Neural cell (in vitro differentiated cells): ENCODE measurements around the gene RFTN1. TPM values are rescaled to one million over a fixed set of nuclear protein-coding genes. Genes with fewer than 3 reads are reported as not detected.

ENCODE experiments used
- H2AFZ ChIP-seq: fragments of 200-600, 300-800 bp; sonication (generic), shearing (Covaris generic); 2 replicates; pipeline ENCODE4 v1.6.0; 2014; ENCODE audit warnings: low read depth, mild to moderate bottlenecking, antibody characterized with exemption, low read length, moderate library complexity
- H3F3A ChIP-seq: fragments of 200-600 bp; shearing (Covaris generic); 2 replicates; pipeline ENCODE4 v1.6.1; 2016; ENCODE audit warnings: mild to moderate bottlenecking, moderate library complexity, mixed read lengths, antibody characterized with exemption, low read length; ENCODE audit not compliant: insufficient read depth, poor library complexity, severe bottlenecking
- H3K27ac ChIP-seq: fragments of 200-600, 300-800 bp; sonication (generic), shearing (Covaris generic); 2 replicates; pipeline ENCODE4 v1.5.1; 2014; ENCODE audit warnings: mild to moderate bottlenecking, low read length, moderate library complexity
- H3K27me3 ChIP-seq: fragments of 300-800, 200-600 bp; sonication (generic), shearing (Covaris generic); 2 replicates; pipeline ENCODE4 v1.6.0; 2014; ENCODE audit warnings: mild to moderate bottlenecking, low read depth, low read length, moderate library complexity; ENCODE audit not compliant: insufficient read depth
- H3K36me3 ChIP-seq: fragments of 300-800, 200-600 bp; sonication (generic), shearing (Covaris generic); 2 replicates; pipeline ENCODE4 v1.5.1; 2014; ENCODE audit warnings: mild to moderate bottlenecking, antibody characterized with exemption, low read length, moderate library complexity; ENCODE audit not compliant: insufficient read depth
- H3K4me2 ChIP-seq: fragments of 300-800, 200-600 bp; sonication (generic), shearing (Covaris generic); 2 replicates; pipeline ENCODE4 v1.6.0; 2014; ENCODE audit warnings: mild to moderate bottlenecking, low read length
- H3K4me3 ChIP-seq: fragments of 300-800, 200-600 bp; sonication (generic), shearing (Covaris generic); 2 replicates; pipeline ENCODE4 v1.5.1; 2014; ENCODE audit warnings: mild to moderate bottlenecking, low read length, moderate library complexity
- H3K79me2 ChIP-seq: fragments of 200-600 bp; shearing (Covaris generic); replicated peaks from 2 replicates; pipeline ENCODE4 v1.6.0; 2014; ENCODE audit warnings: mild to moderate bottlenecking, low read length, moderate library complexity; ENCODE audit not compliant: insufficient read depth
- H3K9ac ChIP-seq: fragments of 300-800, 200-600 bp; sonication (generic), shearing (Covaris generic); 2 replicates; pipeline ENCODE4 v1.6.1; 2016; ENCODE audit warnings: mild to moderate bottlenecking, low read length, mixed read lengths
- H3K9me2 ChIP-seq: fragments of 200-600 bp; shearing (Covaris generic); 2 replicates; pipeline ENCODE4 v1.6.1; 2016; ENCODE audit warnings: mild to moderate bottlenecking, low read length, mixed read lengths; ENCODE audit not compliant: insufficient read depth
- H3K9me3 ChIP-seq: fragments of 200-600, 300-800 bp; sonication (generic), shearing (Covaris generic); 2 replicates; pipeline ENCODE4 v1.6.1; 2016; ENCODE audit warnings: mild to moderate bottlenecking, mixed run types, low read length, moderate library complexity, mixed read lengths
- H4K20me1 ChIP-seq: fragments of 200-600 bp; shearing (Covaris generic); 2 replicates; pipeline ENCODE4 v1.6.1; 2016; ENCODE audit warnings: mild to moderate bottlenecking, mixed run types; ENCODE audit not compliant: insufficient read depth
- EP300 ChIP-seq: fragments of 450-650 bp; conservative IDR thresholded peaks from 2 replicates; pipeline ENCODE4 v1.6.1; 2014; ENCODE audit warnings: antibody characterized with exemption, mild to moderate bottlenecking, moderate library complexity; ENCODE audit not compliant: poor library complexity, severe bottlenecking
- EZH2 ChIP-seq: fragments of 200-600, 300-800 bp; shearing (Covaris generic), sonication (generic); IDR thresholded peaks from 2 replicates; pipeline ENCODE4 v1.6.1; 2014; ENCODE audit warnings: antibody characterized with exemption, low read length, borderline replicate concordance, mild to moderate bottlenecking; ENCODE audit not compliant: insufficient read depth, poor library complexity, severe bottlenecking
- MXI1 ChIP-seq: fragments of 450-650 bp; conservative IDR thresholded peaks from 2 replicates; pipeline ENCODE4 v1.6.1; 2014; ENCODE audit warnings: antibody characterized with exemption, mild to moderate bottlenecking; ENCODE audit not compliant: poor library complexity, severe bottlenecking
- POLR2AphosphoS5 ChIP-seq: IDR thresholded peaks from 2 replicates; pipeline ENCODE4 v1.6.1; 2012
- RAD21 ChIP-seq: fragments of 450-650 bp; conservative IDR thresholded peaks from 2 replicates; pipeline ENCODE4 v1.6.1; 2014; ENCODE audit warnings: antibody characterized with exemption, mild to moderate bottlenecking, moderate library complexity
- SMC3 ChIP-seq: fragments of 450-650 bp; conservative IDR thresholded peaks from 2 replicates; pipeline ENCODE4 v1.6.1; 2014; ENCODE audit warnings: antibody characterized with exemption, mild to moderate bottlenecking, moderate library complexity; ENCODE audit not compliant: poor library complexity
- TAF1 ChIP-seq: IDR thresholded peaks from 2 replicates; pipeline ENCODE4 v1.6.1; 2012; ENCODE audit warnings: low read depth
- polyA plus RNA-seq: library from polyadenylated mRNA; depleted of rRNA; stranded (reverse); fragments of >200 nt; gene quantifications from 2 replicates; pipeline ENCODE4 v1.2.3, GENCODE V29; 2014
- TF ChIP-seq, protein P1 (sequence below): IDR thresholded peaks from 2 replicates; pipeline ENCODE4 v1.6.1; 2012; ENCODE audit warnings: borderline replicate concordance
- TF ChIP-seq, protein P2 (sequence below): fragments of 450-650 bp; IDR thresholded peaks from 2 replicates; pipeline ENCODE4 v1.5.1; 2014; ENCODE audit warnings: antibody characterized with exemption, mild to moderate bottlenecking, moderate library complexity; ENCODE audit not compliant: poor library complexity, severe bottlenecking

RFTN1 gene
- polyA plus RNA-seq, 1 donor from 2014 or later = 36.8 TPM

DNA sequence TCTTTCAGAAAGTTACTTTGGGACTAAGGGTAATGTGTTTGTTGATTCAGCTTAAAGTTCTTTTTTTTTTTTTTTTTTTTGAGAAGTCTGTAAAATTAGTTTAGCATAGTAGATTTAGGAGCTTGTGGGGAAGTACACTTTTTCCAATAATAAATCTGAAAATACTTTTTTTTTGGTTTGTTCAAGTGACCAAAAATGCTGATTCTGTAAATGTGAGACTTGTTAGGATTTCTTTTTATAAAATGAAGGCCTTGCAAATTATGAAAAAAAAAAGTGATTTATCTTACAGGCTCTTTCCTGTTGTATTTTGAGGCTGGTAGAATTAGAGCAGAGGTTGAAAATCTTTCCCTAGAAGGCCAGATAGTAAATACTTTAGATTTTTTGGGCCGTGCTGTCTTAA lies 240.9 kb downstream of the RFTN1 start:
- Histone ChIP-seq H3K9me3 (no peaks in the 10 kb centered on the region), H3K27me3 (no peaks in the 10 kb centered on the region), H3F3A (no peaks in the 10 kb centered on the region), H3K9ac (no peak overlapping the region), H4K20me1 (no peaks in the 10 kb centered on the region), H3K4me3 (no peak overlapping the region), H3K27ac (no peak overlapping the region), H2AFZ (no peak overlapping the region), H3K9me2 (no peaks in the 10 kb centered on the region), H3K4me2 (no peak overlapping the region), H3K79me2 (peaks cover 12% of the 10 kb centered on the region), H3K36me3 (no peaks in the 10 kb centered on the region)
- TF ChIP-seq MXI1 (no peak), EP300 (no peak), RAD21 (no peak), TAF1 (no peak), POLR2AphosphoS5 (no peak), SMC3 (no peak), EZH2 (no peak)
- TF ChIP-seq, protein P1, sequence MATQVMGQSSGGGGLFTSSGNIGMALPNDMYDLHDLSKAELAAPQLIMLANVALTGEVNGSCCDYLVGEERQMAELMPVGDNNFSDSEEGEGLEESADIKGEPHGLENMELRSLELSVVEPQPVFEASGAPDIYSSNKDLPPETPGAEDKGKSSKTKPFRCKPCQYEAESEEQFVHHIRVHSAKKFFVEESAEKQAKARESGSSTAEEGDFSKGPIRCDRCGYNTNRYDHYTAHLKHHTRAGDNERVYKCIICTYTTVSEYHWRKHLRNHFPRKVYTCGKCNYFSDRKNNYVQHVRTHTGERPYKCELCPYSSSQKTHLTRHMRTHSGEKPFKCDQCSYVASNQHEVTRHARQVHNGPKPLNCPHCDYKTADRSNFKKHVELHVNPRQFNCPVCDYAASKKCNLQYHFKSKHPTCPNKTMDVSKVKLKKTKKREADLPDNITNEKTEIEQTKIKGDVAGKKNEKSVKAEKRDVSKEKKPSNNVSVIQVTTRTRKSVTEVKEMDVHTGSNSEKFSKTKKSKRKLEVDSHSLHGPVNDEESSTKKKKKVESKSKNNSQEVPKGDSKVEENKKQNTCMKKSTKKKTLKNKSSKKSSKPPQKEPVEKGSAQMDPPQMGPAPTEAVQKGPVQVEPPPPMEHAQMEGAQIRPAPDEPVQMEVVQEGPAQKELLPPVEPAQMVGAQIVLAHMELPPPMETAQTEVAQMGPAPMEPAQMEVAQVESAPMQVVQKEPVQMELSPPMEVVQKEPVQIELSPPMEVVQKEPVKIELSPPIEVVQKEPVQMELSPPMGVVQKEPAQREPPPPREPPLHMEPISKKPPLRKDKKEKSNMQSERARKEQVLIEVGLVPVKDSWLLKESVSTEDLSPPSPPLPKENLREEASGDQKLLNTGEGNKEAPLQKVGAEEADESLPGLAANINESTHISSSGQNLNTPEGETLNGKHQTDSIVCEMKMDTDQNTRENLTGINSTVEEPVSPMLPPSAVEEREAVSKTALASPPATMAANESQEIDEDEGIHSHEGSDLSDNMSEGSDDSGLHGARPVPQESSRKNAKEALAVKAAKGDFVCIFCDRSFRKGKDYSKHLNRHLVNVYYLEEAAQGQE = no peak
- TF ChIP-seq, protein P2, sequence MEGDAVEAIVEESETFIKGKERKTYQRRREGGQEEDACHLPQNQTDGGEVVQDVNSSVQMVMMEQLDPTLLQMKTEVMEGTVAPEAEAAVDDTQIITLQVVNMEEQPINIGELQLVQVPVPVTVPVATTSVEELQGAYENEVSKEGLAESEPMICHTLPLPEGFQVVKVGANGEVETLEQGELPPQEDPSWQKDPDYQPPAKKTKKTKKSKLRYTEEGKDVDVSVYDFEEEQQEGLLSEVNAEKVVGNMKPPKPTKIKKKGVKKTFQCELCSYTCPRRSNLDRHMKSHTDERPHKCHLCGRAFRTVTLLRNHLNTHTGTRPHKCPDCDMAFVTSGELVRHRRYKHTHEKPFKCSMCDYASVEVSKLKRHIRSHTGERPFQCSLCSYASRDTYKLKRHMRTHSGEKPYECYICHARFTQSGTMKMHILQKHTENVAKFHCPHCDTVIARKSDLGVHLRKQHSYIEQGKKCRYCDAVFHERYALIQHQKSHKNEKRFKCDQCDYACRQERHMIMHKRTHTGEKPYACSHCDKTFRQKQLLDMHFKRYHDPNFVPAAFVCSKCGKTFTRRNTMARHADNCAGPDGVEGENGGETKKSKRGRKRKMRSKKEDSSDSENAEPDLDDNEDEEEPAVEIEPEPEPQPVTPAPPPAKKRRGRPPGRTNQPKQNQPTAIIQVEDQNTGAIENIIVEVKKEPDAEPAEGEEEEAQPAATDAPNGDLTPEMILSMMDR = no peak

- Histone ChIP-seq H2AFZ (no peak overlapping the region), H3K27ac (no peak overlapping the region), H3K4me2 (no peak overlapping the region), H3K27me3 (no peaks in the 10 kb centered on the region), H3K9me3 (no peaks in the 10 kb centered on the region), H4K20me1 (no peaks in the 10 kb centered on the region), H3K9me2 (no peaks in the 10 kb centered on the region), H3F3A (no peaks in the 10 kb centered on the region), H3K79me2 (peaks cover 29% of the 10 kb centered on the region), H3K36me3 (no peaks in the 10 kb centered on the region), H3K4me3 (no peak overlapping the region), H3K9ac (no peak overlapping the region)
- TF ChIP-seq TAF1 (no peak), EZH2 (no peak), POLR2AphosphoS5 (no peak)
- TF ChIP-seq, protein P1 = no peak
- TF ChIP-seq, protein P2 = no peak
These were observed 242.6 kb downstream of the RFTN1 start for GRCh38 chr3:16270855-16271254.
